Upper lobe of right lung (tissue), 1 donor: ENCODE data around the gene PNRC2. TPM values are rescaled to one million over a fixed set of nuclear protein-coding genes. Genes with fewer than 3 reads are reported as not detected.

ENCODE experiments used
- ATAC-seq: fragments of 200-7000 bp; cut with Tn5 transposase; one replicate; pipeline ENCODE4 v1.9.1; 2020; ENCODE audit warnings: mild to moderate bottlenecking, moderate library complexity
- DNase-seq: peaks from one replicate; pipeline ENCODE4 v3.0.0-alpha.2; 2020
- H3K27ac ChIP-seq: fragments of 200-600 bp; one replicate; pipeline ENCODE4 v1.8.0; 2022
- H3K27me3 ChIP-seq: fragments of 200-600 bp; one replicate; pipeline ENCODE4 v1.8.0; 2022; ENCODE audit warnings: mild to moderate bottlenecking
- H3K36me3 ChIP-seq: fragments of 200-600 bp; one replicate; pipeline ENCODE4 v1.8.0; 2022
- H3K4me1 ChIP-seq: fragments of 200-600 bp; one replicate; pipeline ENCODE4 v1.8.0; 2022
- H3K4me3 ChIP-seq: fragments of 200-600 bp; one replicate; pipeline ENCODE4 v1.8.0; 2022; ENCODE audit warnings: mild to moderate bottlenecking
- H3K9me3 ChIP-seq: fragments of 200-600 bp; one replicate; pipeline ENCODE4 v1.8.0; 2022
- intact Hi-C: fragments of 100-400 bp; cut with DNase I; formaldehyde crosslinking; loops from one replicate; pipeline ENCODE4 v1.11.0; 2022
- long read RNA-seq: library from polyadenylated mRNA; unstranded; transcript quantifications from one replicate; pipeline ENCODE4 v2.0.0, GENCODE V29; 2021
- total RNA-seq: library from RNA; stranded (reverse); fragmentation: NEBNext Ultra II Directional; extraction: Animal tissue kit (Norgen Biotek cat#: 25700); gene quantifications from one replicate; pipeline ENCODE4 v1.2.1, GENCODE V29; 2021
- TF ChIP-seq, protein P1 (sequence below): fragments of 200-600 bp; IDR thresholded peaks from one replicate; pipeline ENCODE4 v1.8.0; 2022; ENCODE audit warnings: antibody characterized with exemption
- donor health status: DM: no; HTN: yes; CAD: no; lungs with severe emphysema.

The PNRC2 gene, protein sequence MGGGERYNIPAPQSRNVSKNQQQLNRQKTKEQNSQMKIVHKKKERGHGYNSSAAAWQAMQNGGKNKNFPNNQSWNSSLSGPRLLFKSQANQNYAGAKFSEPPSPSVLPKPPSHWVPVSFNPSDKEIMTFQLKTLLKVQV
- 119 TPM for total RNA-seq
- long read RNA-seq, transcript PNRC2-202 (3 exons, 814 nt), result minor isoform, 11 of 197 reads
- long read RNA-seq, transcript PNRC2-201 (3 exons, 2,416 nt), result major isoform, 174 of 197 reads
- long read RNA-seq, partial matches to known transcripts, result 0 of 197 reads
- long read RNA-seq, other reads (novel, unspliced or antisense), result 10 of 197 reads

DNA sequence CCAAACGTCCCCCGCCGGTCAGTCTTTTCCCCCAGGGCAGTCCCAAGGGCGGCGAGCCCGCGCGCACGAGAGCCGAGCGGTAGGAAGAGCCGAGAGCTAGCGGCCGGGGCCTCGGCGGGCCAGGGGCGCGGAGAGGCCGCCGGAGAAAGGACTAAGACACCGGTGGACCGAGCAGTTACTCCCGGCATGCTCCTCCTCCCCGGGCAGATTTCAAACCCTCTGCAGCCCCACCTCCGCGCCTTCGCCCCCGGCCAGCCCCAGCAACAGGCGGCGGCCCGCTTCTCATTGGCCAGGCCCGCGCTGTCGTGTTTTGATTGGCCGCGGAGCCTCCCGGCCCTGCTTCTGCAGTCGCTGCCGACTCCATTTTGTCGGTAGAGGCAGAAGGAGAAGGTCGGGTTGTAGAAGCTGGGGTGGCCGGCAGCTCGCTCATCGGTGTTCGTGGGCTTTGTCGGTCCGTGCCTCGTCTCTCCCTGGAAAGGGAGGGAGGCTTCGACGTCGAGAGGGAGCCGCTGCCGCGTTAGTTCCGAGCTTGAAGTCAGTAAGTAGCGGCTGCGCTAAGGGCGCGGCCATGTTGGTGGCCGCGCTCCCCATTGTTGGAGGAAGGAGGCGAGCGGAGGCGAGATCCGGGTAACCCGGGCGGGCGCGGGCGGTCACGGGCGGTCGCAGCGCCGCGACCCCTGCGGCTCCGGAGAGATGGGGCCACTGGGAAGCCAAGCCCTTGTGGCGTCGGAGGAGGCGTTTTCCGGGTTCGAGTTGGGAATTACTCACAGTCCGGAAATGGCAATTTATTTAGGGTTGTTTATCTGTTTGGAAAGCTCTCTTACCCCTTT is at the start of gene PNRC2:
Gene PNRC2, plus strand, starts transcription at position 368 of the 830 bp plus-strand sequence. CDS start 1,630 bp downstream, outside the sequence.
- peak; percentile 95 for ATAC-seq

DNA sequence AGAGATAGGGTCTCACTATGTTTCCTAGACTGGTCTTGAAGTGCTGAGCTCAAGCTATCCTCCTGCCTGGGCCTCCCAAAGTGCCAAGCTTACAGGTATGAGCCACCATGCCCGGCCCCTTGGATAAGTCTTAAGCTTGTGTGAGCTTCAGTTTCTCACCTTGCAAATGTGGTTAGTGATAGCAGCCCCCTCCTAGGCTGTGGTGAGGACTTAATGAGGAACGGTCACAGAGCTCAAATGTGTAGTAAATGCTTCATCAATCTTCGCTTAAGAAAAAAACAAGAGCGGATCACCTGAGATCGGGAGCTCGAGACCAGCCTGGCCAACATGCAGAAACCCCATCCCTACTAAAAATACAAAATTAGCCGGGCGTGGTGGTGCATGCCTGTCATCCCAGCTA is 49.5 kb upstream of the PNRC2 start:
- TF ChIP-seq, protein P1, sequence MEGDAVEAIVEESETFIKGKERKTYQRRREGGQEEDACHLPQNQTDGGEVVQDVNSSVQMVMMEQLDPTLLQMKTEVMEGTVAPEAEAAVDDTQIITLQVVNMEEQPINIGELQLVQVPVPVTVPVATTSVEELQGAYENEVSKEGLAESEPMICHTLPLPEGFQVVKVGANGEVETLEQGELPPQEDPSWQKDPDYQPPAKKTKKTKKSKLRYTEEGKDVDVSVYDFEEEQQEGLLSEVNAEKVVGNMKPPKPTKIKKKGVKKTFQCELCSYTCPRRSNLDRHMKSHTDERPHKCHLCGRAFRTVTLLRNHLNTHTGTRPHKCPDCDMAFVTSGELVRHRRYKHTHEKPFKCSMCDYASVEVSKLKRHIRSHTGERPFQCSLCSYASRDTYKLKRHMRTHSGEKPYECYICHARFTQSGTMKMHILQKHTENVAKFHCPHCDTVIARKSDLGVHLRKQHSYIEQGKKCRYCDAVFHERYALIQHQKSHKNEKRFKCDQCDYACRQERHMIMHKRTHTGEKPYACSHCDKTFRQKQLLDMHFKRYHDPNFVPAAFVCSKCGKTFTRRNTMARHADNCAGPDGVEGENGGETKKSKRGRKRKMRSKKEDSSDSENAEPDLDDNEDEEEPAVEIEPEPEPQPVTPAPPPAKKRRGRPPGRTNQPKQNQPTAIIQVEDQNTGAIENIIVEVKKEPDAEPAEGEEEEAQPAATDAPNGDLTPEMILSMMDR, result no peak
- no peak overlapping the region for H3K27ac ChIP-seq
- intact Hi-C loops, result loop anchor here (10.0 kb wide), 1 partner anchor 145 kb away; no protein-coding TSS in a partner anchor
- DNase-seq, result no peak
- no peaks in the 10 kb centered on the region for H3K36me3 ChIP-seq
- no peak overlapping the region for H3K4me3 ChIP-seq
- ATAC-seq, result no peak
- no peaks in the 10 kb centered on the region for H3K27me3 ChIP-seq
- no peaks in the 10 kb centered on the region for H3K9me3 ChIP-seq
- no peaks in the 10 kb centered on the region for H3K4me1 ChIP-seq

More for the DNA sequence above, at the start of gene PNRC2:
- H3K27ac ChIP-seq, result peak within 1 kb of the TSS; percentile 99
- TF ChIP-seq, protein P1, result no peak
- intact Hi-C loops, result loop anchor here (10.0 kb wide), 1 partner anchor 65 kb away; no protein-coding TSS in a partner anchor
- H3K36me3 ChIP-seq, result peaks cover 33% of the 10 kb centered on the region
- H3K9me3 ChIP-seq, result no peaks in the 10 kb centered on the region
- peaks cover 42% of the 10 kb centered on the region for H3K4me1 ChIP-seq
- peak; percentile 98 for DNase-seq
- peak within 1 kb of the TSS; percentile 76 for H3K4me3 ChIP-seq
- no peaks in the 10 kb centered on the region for H3K27me3 ChIP-seq

GRCh38 chr1:23910553-23911246 is 48.9 kb upstream of the PNRC2 start:
- intact Hi-C loops, result loop anchor here (10.0 kb wide), 1 partner anchor 146 kb away; no protein-coding TSS in a partner anchor
- ATAC-seq (no peak), DNase-seq (no peak)
- TF ChIP-seq, protein P1, result no peak
- Histone ChIP-seq H3K36me3 (no peaks in the 10 kb centered on the region), H3K27ac (no peak overlapping the region), H3K4me3 (no peak overlapping the region), H3K4me1 (no peaks in the 10 kb centered on the region), H3K27me3 (no peaks in the 10 kb centered on the region), H3K9me3 (no peaks in the 10 kb centered on the region)

GRCh38 chr1:23911921-23912320 is 47.7 kb upstream of the PNRC2 start:
- Histone ChIP-seq H3K4me1 (no peaks in the 10 kb centered on the region), H3K36me3 (no peaks in the 10 kb centered on the region), H3K4me3 (no peak overlapping the region), H3K27ac (no peak overlapping the region), H3K27me3 (no peaks in the 10 kb centered on the region), H3K9me3 (no peaks in the 10 kb centered on the region)
- ATAC-seq (no peak), DNase-seq (no peak)
- TF ChIP-seq, protein P1, result no peak
- intact Hi-C loops, result loop anchor here (10.0 kb wide), 1 partner anchor 147 kb away; no protein-coding TSS in a partner anchor

DNA sequence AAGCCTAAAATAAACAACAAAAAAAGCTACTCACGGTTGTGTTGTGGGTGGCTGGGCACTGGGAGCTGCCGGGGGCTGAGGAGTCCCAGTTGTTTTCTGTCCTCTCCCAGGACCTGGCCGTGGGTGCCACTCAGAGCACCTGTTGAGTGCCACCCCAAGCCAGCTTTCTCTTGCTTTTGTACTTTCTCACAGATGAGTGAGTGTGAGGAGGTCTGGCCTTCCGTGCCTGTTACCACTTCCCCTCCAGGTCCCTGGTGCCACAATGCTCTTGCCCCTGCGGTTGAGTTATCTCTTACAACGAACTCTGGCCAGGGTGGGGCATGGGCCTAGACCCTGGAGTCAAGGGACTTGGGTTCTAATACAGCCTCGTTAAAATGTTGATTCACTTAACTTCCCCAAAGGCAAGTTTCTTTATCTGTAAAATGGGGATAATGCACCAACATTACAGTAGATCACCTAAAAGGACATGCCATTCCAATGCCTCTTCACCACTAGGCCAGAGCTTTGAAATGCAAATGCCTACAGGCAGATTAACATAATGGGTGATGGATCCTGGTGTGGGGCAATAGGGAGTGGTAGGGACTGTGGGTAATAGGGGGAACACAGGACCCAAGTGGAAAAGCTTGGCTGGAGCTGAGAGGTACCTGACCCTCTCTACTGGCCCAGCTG is 46.3 kb upstream of the PNRC2 start, which contains the start of gene CNR2:
Gene CNR2, minus strand, starts transcription at position 151 of the 669 bp plus-strand sequence. CDS start 37,745 bp downstream, outside the sequence.
- H3K4me1 ChIP-seq, result no peaks in the 10 kb centered on the region
- ATAC-seq (no peak), DNase-seq (no peak)
- no peaks in the 10 kb centered on the region for H3K9me3 ChIP-seq
- intact Hi-C loops, result loop anchor here (10.0 kb wide), 1 partner anchor 149 kb away; no protein-coding TSS in a partner anchor
- TF ChIP-seq, protein P1, result no peak
- no peaks in the 10 kb centered on the region for H3K27me3 ChIP-seq
- H3K4me3 ChIP-seq, result no peak within 1 kb of the TSS
- no peak within 1 kb of the TSS for H3K27ac ChIP-seq
- no peaks in the 10 kb centered on the region for H3K36me3 ChIP-seq
